Calu3 (cell line): ENCODE results near the gene NMT1. TPM values are rescaled to one million over a fixed set of nuclear protein-coding genes. Genes with fewer than 3 reads are reported as not detected.
A peak's percentile ranks its signal among the peaks of the same experiment; 100 is the strongest.

Experiments used
- BruUV-seq: library from RNA; stranded (reverse); fragments of 400-500 nt; replicated peaks from 2 replicates; lab custom pipeline; 2021; lab: Mats Ljungman, UMichigan
- CTCF ChIA-PET: fragments of 300-600 bp; sonication (Branson Sonifier 250); formaldehyde crosslinking; loops from one replicate; lab custom pipeline; 2022; ENCODE audit warnings: antibody characterized with exemption; lab: Charles Lee
- DNase-seq: peaks from one replicate; pipeline ENCODE4 v3.0.0; 2022
- H3K27ac Mint-ChIP-seq: one replicate; pipeline ENCODE4 v1.8.0; 2022; ENCODE audit warnings: mixed read lengths; ENCODE audit not compliant: unreplicated experiment
- H3K27me3 Mint-ChIP-seq: one replicate; pipeline ENCODE4 v1.8.0; 2022; ENCODE audit warnings: mixed read lengths; ENCODE audit not compliant: unreplicated experiment
- H3K36me3 Mint-ChIP-seq: one replicate; pipeline ENCODE4 v1.8.0; 2022; ENCODE audit warnings: mild to moderate bottlenecking, moderate library complexity, mixed read lengths; ENCODE audit not compliant: insufficient read depth, unreplicated experiment
- H3K4me1 Mint-ChIP-seq: one replicate; pipeline ENCODE4 v1.8.0; 2022; ENCODE audit warnings: mild to moderate bottlenecking, low read depth, mixed read lengths; ENCODE audit not compliant: unreplicated experiment
- H3K4me3 Mint-ChIP-seq: one replicate; pipeline ENCODE4 v1.8.0; 2022; ENCODE audit warnings: mild to moderate bottlenecking, low read depth, moderate library complexity, mixed read lengths; ENCODE audit not compliant: unreplicated experiment
- H3K9me3 Mint-ChIP-seq: one replicate; pipeline ENCODE4 v1.8.0; 2022; ENCODE audit warnings: low read depth, mixed read lengths; ENCODE audit not compliant: unreplicated experiment
- CTCF ChIP-seq: fragments of 200-600 bp; IDR thresholded peaks from one replicate; pipeline ENCODE4 v1.8.0; 2022; ENCODE audit warnings: antibody characterized with exemption; ENCODE audit not compliant: unreplicated experiment
- intact Hi-C: fragments of 100-400 bp; cut with micrococcal nuclease; formaldehyde crosslinking; loops from one replicate; pipeline ENCODE4 v1.10.0; 2022; ENCODE audit not compliant: unreplicated experiment
- total RNA-seq: library from RNA; stranded (reverse); gene quantifications from 2 replicates; pipeline ENCODE4 v1.2.3, GENCODE V29; 2022

Gene NMT1
- total RNA-seq, 1 experiment from 2014 or later: 185 TPM

GRCh38 chr17:45138911-45139532, 77.9 kb downstream of the NMT1 start:
- peaks cover 29% of the 10 kb centered on the region for H3K36me3 Mint-ChIP-seq
- intact Hi-C loops: loop anchor here (10.0 kb wide), 2 partner anchors 224 to 364 kb away; partner anchors contain the start of gene GFAP
- no TSS peak for BruUV-seq

DNA sequence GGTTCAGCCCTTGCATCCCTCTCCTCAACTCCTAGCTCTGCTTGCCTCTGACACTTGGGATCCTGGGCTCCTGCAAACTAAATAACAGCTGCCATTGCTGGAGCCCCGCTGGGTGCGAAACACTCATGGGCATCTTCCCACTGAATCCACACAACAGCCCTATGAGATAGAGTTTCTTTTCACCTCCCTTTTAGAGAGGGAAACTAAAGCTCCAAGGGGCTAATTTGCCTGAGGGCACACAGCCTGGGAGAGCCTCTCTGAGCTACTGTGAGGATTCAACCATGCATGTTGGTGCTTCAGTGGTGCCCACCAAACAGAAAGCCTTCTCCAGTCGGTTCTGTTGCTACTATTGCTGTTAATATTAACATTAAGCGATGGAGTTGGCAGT, 78.4 kb downstream of the NMT1 start:
- peaks cover 31% of the 10 kb centered on the region for H3K36me3 Mint-ChIP-seq
- peaks cover 16% of the 10 kb centered on the region for H3K4me1 Mint-ChIP-seq
- H3K27ac Mint-ChIP-seq: no peak overlapping the region
- BruUV-seq: no TSS peak
- TF ChIP-seq CTCF: no peak
- H3K27me3 Mint-ChIP-seq: no peaks in the 10 kb centered on the region
- CTCF ChIA-PET: interaction anchor here (0.6 to 1.2 kb wide), 3 partner anchors 32 to 349 kb away, joined by 4 to 5 read pairs (median 4); no protein-coding TSS in a partner anchor
- no peak for DNase-seq
- no peak overlapping the region for H3K4me3 Mint-ChIP-seq
- intact Hi-C loops: loop anchor here (10.0 kb wide), 2 partner anchors 225 to 365 kb away; partner anchors contain the start of gene GFAP
- no peaks in the 10 kb centered on the region for H3K9me3 Mint-ChIP-seq

More at GRCh38 chr17:45138911-45139532, 77.9 kb downstream of the NMT1 start:
- H3K27me3 Mint-ChIP-seq: no peaks in the 10 kb centered on the region
- H3K4me1 Mint-ChIP-seq: peaks cover 16% of the 10 kb centered on the region
- no peak overlapping the region for H3K27ac Mint-ChIP-seq
- no peaks in the 10 kb centered on the region for H3K9me3 Mint-ChIP-seq
- CTCF ChIA-PET: interaction anchor here (0.6 to 1.2 kb wide), 4 partner anchors 9 to 142 kb away, joined by 4 to 6 read pairs (median 4); partner anchors contain the start of gene HEXIM1
- no peak overlapping the region for H3K4me3 Mint-ChIP-seq
- no peak for DNase-seq
- TF ChIP-seq CTCF: no peak

DNA sequence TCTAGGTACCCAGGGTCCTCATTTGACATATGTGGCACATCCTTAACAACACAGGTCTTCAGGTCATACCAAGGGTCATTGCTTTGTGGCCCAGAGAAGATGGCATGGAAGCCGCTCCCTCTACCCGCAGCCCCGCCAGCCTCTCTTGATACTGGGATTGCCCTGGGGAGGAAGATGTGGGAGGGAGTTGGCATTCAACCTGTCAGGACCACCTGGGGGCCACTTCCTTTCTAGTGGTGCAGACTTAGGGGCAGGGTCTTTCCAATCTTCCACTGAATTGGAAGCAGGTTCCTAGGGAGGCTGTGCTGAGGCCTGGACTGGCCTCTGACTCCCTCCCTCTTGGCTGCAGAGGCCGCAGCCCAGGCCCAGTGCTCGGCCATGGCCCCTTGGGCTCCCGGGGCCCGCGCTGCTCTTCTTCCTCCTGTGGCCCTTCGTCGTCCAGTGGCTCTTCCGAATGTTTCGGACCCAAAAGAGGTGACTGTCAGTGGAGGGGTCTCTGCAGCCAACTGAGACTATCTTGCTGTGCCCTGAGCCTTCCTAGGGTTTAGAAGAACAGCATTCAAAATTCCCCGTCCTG, 82.1 kb downstream of the NMT1 start:
- BruUV-seq: no TSS peak

DNA sequence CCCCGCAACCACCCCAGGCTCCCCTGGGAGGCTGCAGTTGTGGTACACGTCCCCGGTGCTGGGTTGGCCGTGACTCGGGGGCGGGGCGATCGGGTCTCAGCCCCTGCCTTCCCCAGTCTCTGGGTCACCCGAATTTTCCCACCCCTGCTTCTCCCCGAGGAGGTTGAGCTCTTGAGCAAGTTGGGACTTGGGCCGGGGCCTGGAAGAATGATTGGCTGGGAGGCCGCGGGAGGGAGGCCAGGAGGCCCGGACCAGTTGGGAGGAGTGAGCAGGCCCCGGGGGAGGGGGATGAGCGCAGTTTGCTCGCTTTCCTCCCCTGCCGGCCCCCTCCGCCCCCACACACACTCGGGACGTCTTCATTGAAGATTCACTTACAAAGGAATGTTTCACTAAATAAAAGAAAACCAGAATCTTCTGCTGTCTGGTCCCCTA, 82.7 kb downstream of the NMT1 start:
- Mint-ChIP-seq H3K9me3 (no peaks in the 10 kb centered on the region), H3K27ac (peak overlapping the region; percentile 19), H3K27me3 (peaks cover 12% of the 10 kb centered on the region), H3K4me1 (peaks cover 25% of the 10 kb centered on the region), H3K36me3 (peaks cover 52% of the 10 kb centered on the region), H3K4me3 (no peak overlapping the region)
- TF ChIP-seq CTCF: no peak
- BruUV-seq: no TSS peak
- CTCF ChIA-PET: interaction anchor here (0.5 to 2.1 kb wide), 3 partner anchors 8 to 304 kb away, joined by 3 to 10 read pairs (median 4); partner anchors contain the start of gene ACBD4
- intact Hi-C loops: loop anchor here (10.0 kb wide), 1 partner anchor 241 kb away; no protein-coding TSS in a partner anchor
- DNase-seq: no peak

More for the DNA sequence above, 82.1 kb downstream of the NMT1 start:
- Mint-ChIP-seq H3K27me3 (peaks cover 6% of the 10 kb centered on the region), H3K4me1 (peaks cover 20% of the 10 kb centered on the region), H3K9me3 (no peaks in the 10 kb centered on the region), H3K4me3 (no peak overlapping the region), H3K27ac (peak overlapping the region; percentile 19), H3K36me3 (peaks cover 46% of the 10 kb centered on the region)
- TF ChIP-seq CTCF: no peak
- intact Hi-C loops: loop anchor here (10.0 kb wide), 1 partner anchor 242 kb away; no protein-coding TSS in a partner anchor
- DNase-seq: no peak
- CTCF ChIA-PET: no interaction called here
